ENCODE results near the gene SLC2A1.

DNA sequence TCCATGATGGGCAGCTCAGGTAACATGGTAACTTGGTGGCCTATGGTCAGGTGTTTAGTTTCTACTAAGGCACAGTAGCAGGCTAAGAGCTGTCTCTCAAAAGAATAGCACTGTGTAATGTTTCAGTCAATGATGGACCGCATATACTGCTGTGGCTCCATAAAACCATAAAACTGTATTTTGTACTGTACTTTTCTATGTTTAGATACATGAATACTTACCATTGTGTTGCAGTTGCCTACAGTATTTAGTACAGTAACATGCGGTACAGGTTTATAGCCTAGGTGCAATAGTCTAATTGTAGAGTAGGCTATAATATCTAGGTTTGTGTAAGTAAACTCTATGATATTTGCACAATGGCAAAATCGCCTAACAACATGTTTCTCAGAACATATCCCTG lies 50.6 kb downstream of the SLC2A1 start:
- TF ChIP-seq EZH2phosphoT487 (IDR thresholded peaks at IDR 0.05; ENCODE audit: borderline replicate concordance, low read length), result no peak
- TF ChIP-seq, protein P1, sequence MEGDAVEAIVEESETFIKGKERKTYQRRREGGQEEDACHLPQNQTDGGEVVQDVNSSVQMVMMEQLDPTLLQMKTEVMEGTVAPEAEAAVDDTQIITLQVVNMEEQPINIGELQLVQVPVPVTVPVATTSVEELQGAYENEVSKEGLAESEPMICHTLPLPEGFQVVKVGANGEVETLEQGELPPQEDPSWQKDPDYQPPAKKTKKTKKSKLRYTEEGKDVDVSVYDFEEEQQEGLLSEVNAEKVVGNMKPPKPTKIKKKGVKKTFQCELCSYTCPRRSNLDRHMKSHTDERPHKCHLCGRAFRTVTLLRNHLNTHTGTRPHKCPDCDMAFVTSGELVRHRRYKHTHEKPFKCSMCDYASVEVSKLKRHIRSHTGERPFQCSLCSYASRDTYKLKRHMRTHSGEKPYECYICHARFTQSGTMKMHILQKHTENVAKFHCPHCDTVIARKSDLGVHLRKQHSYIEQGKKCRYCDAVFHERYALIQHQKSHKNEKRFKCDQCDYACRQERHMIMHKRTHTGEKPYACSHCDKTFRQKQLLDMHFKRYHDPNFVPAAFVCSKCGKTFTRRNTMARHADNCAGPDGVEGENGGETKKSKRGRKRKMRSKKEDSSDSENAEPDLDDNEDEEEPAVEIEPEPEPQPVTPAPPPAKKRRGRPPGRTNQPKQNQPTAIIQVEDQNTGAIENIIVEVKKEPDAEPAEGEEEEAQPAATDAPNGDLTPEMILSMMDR (IDR thresholded peaks at IDR 0.05; ENCODE audit: low read depth, low read length, poor library complexity, severe bottlenecking), result no peak

Measured in DOHH2 (cell line).